Measurements from ENCODE around the gene SLC7A5.
A peak's percentile ranks its signal among the peaks of the same experiment; 100 is the strongest.
"Not testable (repeated sequence)": the region's sequence is repeated elsewhere in the genome, so short reads cannot be mapped to it uniquely, and the experiment has no call there.

Gene SLC7A5

DNA sequence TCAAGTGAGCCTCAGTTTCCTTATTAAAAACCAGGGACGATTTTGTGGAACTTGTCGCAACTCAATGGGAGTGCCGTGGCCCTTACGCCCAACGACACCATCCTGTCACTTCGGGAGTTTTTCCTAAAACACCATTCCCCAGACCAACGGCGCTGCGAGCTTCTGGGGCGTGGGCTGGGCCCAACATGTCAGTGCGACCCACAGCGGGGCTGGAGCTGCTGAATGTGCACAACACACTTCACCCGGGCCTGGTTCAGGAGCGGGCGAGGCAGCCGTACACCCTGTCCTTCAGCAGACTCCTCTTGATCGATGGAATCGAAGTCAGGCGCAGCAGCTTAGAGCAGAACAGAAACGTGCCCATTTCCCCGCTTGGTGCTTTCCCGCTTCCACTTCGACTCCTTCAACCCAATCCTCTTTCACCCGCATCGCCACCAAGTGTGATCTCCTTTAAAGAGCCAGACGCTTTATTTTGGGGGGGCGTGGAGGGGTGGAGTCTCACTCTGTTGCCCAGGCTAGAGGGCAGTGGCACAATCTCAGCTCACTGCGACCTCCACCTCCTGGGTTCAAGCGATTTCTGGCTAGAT lies 13.2 kb upstream of the SLC7A5 start:
- no peak for TF ChIP-seq CTCF (conservative IDR thresholded peaks at IDR 0.05; ENCODE audit: low read depth, low read length)
- no peak for DNase-seq (ENCODE audit: low read depth)
- no peak overlapping the region for H3K4me3 ChIP-seq (ENCODE audit: low read depth, low read length)

- H3K4me3 ChIP-seq (ENCODE audit: low read depth, low read length), result no peak overlapping the region
- peak; percentile 30 for DNase-seq (ENCODE audit: low read depth)
- no peak for TF ChIP-seq CTCF (conservative IDR thresholded peaks at IDR 0.05; ENCODE audit: low read depth, low read length)
Measured at GRCh38 chr16:87881324-87882200, 12.3 kb upstream of the SLC7A5 start.

- no peak for TF ChIP-seq CTCF (conservative IDR thresholded peaks at IDR 0.05; ENCODE audit: low read depth, low read length)
- no peak for DNase-seq (ENCODE audit: low read depth)
- no peak overlapping the region for H3K4me3 ChIP-seq (ENCODE audit: low read depth, low read length)
Measured at GRCh38 chr16:87880117-87880696, 10.9 kb upstream of the SLC7A5 start.

GRCh38 chr16:87879411-87880013 lies 10.2 kb upstream of the SLC7A5 start:
- DNase-seq (ENCODE audit: low read depth); H3K4me3 ChIP-seq (ENCODE audit: low read depth, low read length): not testable (repeated sequence)

DNA sequence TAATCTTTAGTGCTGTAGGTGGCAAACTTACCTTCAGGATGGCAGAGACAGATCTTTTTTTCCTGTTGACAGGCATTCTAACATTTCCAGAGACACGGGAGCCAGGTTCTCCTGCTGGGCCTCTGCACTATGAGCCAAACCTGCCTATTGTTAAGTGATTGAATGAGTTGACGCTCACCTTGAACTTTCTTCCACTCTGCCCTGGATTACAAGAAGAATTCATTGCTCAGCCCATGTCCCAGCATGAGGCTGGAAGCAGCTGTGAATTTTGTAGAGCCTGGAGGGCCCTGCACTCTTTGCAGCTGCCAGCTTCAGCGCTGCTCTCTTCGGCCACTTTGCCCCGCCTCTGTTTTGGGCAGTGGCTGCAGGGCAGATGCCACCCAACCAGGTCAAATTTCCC lies 9.4 kb upstream of the SLC7A5 start:
- TF ChIP-seq CTCF (conservative IDR thresholded peaks at IDR 0.05; ENCODE audit: low read depth, low read length), result no peak
- no peak overlapping the region for H3K4me3 ChIP-seq (ENCODE audit: low read depth, low read length)
- no peak for DNase-seq (ENCODE audit: low read depth)

GRCh38 chr16:87877942-87878507 lies 8.7 kb upstream of the SLC7A5 start:
- peak; percentile 28 for TF ChIP-seq CTCF (conservative IDR thresholded peaks at IDR 0.05; ENCODE audit: low read depth, low read length)
- DNase-seq (ENCODE audit: low read depth), result no peak
- no peak overlapping the region for H3K4me3 ChIP-seq (ENCODE audit: low read depth, low read length)
